Upper lobe of left lung (tissue), 6 donors: ENCODE data around the gene CLN5. TPM values are rescaled to one million over a fixed set of nuclear protein-coding genes. Genes with fewer than 3 reads are reported as not detected.

Experiments
- ATAC-seq, 2 donors: fragments of 200-7000 bp; cut with Tn5 transposase; one replicate each; pipeline ENCODE4 v1.9.1; 2022; ENCODE audit warnings: mild to moderate bottlenecking in 2 of 2, moderate library complexity in 2 of 2; ENCODE audit not compliant: low FRiP score in 2 of 2
- DNase-seq, 2 donors: peaks; one replicate each; pipeline ENCODE4 v3.0.0-alpha.2; 2019 to 2020
- H3K27ac ChIP-seq, 4 donors: fragments of 200-600 bp; sonication (generic); one replicate each; pipeline ENCODE4 v1.5.1; 2016 to 2019
- H3K27me3 ChIP-seq, 4 donors: fragments of 200-600 bp; sonication (generic); one replicate each; pipeline ENCODE4 v1.5.1; 2017 to 2019
- H3K36me3 ChIP-seq, 4 donors: fragments of 200-600 bp; sonication (generic); one replicate each; pipeline ENCODE4 v1.5.1; 2016 to 2019
- H3K4me1 ChIP-seq, 4 donors: fragments of 200-600 bp; sonication (generic); one replicate each; pipeline ENCODE4 v1.5.1; 2018 to 2019
- H3K4me3 ChIP-seq, 4 donors: fragments of 200-600 bp; sonication (generic); one replicate each; pipeline ENCODE4 v1.5.1; 2017 to 2019; ENCODE audit warnings: mild to moderate bottlenecking in 2 of 4, moderate library complexity in 1 of 4
- H3K9me3 ChIP-seq, 4 donors: fragments of 200-600 bp; sonication (generic); one replicate each; pipeline ENCODE4 v1.5.1; 2018 to 2019
- CTCF ChIP-seq, 6 experiments: fragments of 450-650 bp in 4 of 6; fragments of 200-600 bp in 2 of 6; sonication (generic) in 2 of 6; IDR thresholded peaks; one replicate each; pipeline ENCODE4 v1.5.1; 2016 to 2019; ENCODE audit warnings: antibody characterized with exemption in 6 of 6
- EP300 ChIP-seq, 4 donors: sonication (generic); formaldehyde crosslinking; IDR thresholded peaks; one replicate each; pipeline ENCODE4 v1.5.1; 2017; ENCODE audit warnings: antibody characterized with exemption in 4 of 4, control low read depth in 2 of 4
- POLR2A ChIP-seq, 4 donors: fragments of 450-650 bp; IDR thresholded peaks; one replicate each; pipeline ENCODE4 v1.5.1; 2016 to 2017; ENCODE audit warnings: antibody characterized with exemption in 4 of 4, mild to moderate bottlenecking in 2 of 4
- POLR2AphosphoS5 ChIP-seq, 2 donors: sonication (generic); formaldehyde crosslinking; IDR thresholded peaks; one replicate each; pipeline ENCODE4 v1.5.1; 2017; ENCODE audit warnings: antibody characterized with exemption in 2 of 2
- WGBS, 2 donors: methylation state at CpG; one replicate each; pipeline ENCODE4 v1.1.5; 2017 to 2018; 5-methylcytosine and 5-hydroxymethylcytosine counted together
- total RNA-seq, 6 donors: library from RNA; depleted of rRNA in 4 of 6; stranded (reverse); fragments of >200 nt in 4 of 6; gene quantifications; one replicate each; pipeline versions ENCODE4 v1.1.0 to v1.2.1, GENCODE V29; 2016 to 2021
- donor health status: DM: no; HTN: no; CAD: no; lungs with moderate emphysema.
- donor health status: DM: no; HTN: yes; CAD: no; lungs with severe emphysema.

CLN5 gene
- total RNA-seq, 6 donors from 2014 or later, result 13.0 to 39.5 (median 25.8) TPM

GRCh38 chr13:77029436-77029835 is 37.6 kb downstream of the CLN5 start:
- ATAC-seq, result no peak
- Histone ChIP-seq H3K4me3 (no peak overlapping the region), H3K36me3 (no peaks in the 10 kb centered on the region), H3K27me3 (no peaks in the 10 kb centered on the region), H3K4me1 (peaks cover 10 to 27% (median 14%) of the 10 kb centered on the region in 4 donors), H3K9me3 (no peaks in the 10 kb centered on the region), H3K27ac (no peak overlapping the region)
- no peak for DNase-seq
- 70 to 74% methylated on average over 1 of the region's 1 CpG for WGBS, 2 donors
- TF ChIP-seq POLR2AphosphoS5 (IDR thresholded peaks at IDR 0.05) (no peak), EP300 (IDR thresholded peaks at IDR 0.05) (no peak), POLR2A (IDR thresholded peaks at IDR 0.05) (no peak), CTCF (IDR thresholded peaks at IDR 0.05) (no peak)

GRCh38 chr13:77031656-77032243 is 39.9 kb downstream of the CLN5 start:
- Histone ChIP-seq H3K27me3 (no peaks in the 10 kb centered on the region), H3K4me3 (no peak overlapping the region), H3K27ac (no peak overlapping the region), H3K9me3 (no peaks in the 10 kb centered on the region), H3K4me1 (peaks cover 0 to 9% (median 4%) of the 10 kb centered on the region in 4 donors), H3K36me3 (no peaks in the 10 kb centered on the region)
- DNase-seq (no peak), ATAC-seq (no peak)
- TF ChIP-seq POLR2A (IDR thresholded peaks at IDR 0.05), result no peak
- no peak for TF ChIP-seq CTCF (IDR thresholded peaks at IDR 0.05)
- no peak for TF ChIP-seq POLR2AphosphoS5 (IDR thresholded peaks at IDR 0.05)
- TF ChIP-seq EP300 (IDR thresholded peaks at IDR 0.05), result no peak
- WGBS, 2 donors, result 93 to 94% methylated on average over 6 of the region's 6 CpGs

- WGBS, 2 donors, result 93 to 95% methylated on average over 4 of the region's 4 CpGs
- TF ChIP-seq CTCF (IDR thresholded peaks at IDR 0.05) (no peak), EP300 (IDR thresholded peaks at IDR 0.05) (no peak), POLR2AphosphoS5 (IDR thresholded peaks at IDR 0.05) (no peak), POLR2A (IDR thresholded peaks at IDR 0.05) (no peak)
These were observed 41.9 kb downstream of the CLN5 start for GRCh38 chr13:77033717-77034302.

DNA sequence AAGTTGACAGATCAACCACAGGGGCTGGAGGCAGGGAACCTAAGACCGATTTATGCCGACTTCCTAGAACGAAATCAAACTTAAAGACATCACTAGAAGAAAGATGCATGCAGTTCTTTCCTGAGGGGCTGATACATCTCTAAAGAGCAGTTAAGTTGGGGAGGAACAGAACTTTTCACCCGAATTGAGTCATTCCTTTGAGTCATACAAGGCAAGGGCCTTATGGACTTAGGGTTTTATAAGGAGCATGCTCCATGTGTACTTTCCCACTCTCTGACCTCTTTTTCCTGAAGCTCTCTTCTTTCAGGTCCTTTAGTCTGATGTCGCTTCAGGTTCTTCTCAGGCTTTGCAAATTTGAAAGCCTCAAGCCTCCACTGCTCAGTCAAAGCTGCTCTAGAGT is 43.0 kb downstream of the CLN5 start:
- Histone ChIP-seq H3K9me3 (no peaks in the 10 kb centered on the region), H3K4me3 (no peak overlapping the region), H3K36me3 (no peaks in the 10 kb centered on the region), H3K4me1 (no peaks in the 10 kb centered on the region), H3K27me3 (no peaks in the 10 kb centered on the region), H3K27ac (no peak overlapping the region)
- WGBS, 2 donors, result 92 to 96% methylated on average over 5 of the region's 5 CpGs
- ATAC-seq, result no peak
- no peak for TF ChIP-seq POLR2AphosphoS5 (IDR thresholded peaks at IDR 0.05)
- TF ChIP-seq CTCF (IDR thresholded peaks at IDR 0.05), result no peak
- DNase-seq, result no peak

More at GRCh38 chr13:77033717-77034302, 41.9 kb downstream of the CLN5 start:
- Histone ChIP-seq H3K27me3 (no peaks in the 10 kb centered on the region), H3K27ac (no peak overlapping the region), H3K4me3 (no peak overlapping the region), H3K9me3 (no peaks in the 10 kb centered on the region), H3K4me1 (no peaks in the 10 kb centered on the region), H3K36me3 (no peaks in the 10 kb centered on the region)
- ATAC-seq (no peak), DNase-seq (no peak)

DNA sequence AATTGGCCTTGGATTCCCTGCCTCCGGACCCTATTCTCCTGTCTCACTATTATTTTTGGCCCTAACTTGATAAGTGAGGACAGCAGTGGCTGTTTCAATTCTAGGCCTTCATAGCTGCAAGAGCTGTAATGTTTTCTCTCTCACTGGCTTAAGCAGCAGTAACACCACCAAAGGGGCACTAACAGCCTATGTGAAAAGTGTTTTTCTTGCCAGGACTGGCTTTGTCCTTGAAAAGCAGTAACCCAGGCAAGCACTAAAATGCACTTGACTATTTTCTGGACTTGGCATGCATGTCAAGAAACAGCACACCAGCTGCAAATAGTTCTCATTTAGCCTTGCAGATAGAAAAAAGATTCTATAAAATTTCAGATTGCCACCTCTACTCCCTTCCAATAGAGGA is 44.4 kb downstream of the CLN5 start:
- no peak for ATAC-seq
- WGBS, 2 donors, result 69 to 95% methylated on average over 1 of the region's 1 CpG
- Histone ChIP-seq H3K27ac (no peak overlapping the region), H3K4me1 (no peaks in the 10 kb centered on the region), H3K27me3 (no peaks in the 10 kb centered on the region), H3K36me3 (no peaks in the 10 kb centered on the region), H3K4me3 (no peak overlapping the region), H3K9me3 (no peaks in the 10 kb centered on the region)
- DNase-seq, result no peak
- no peak for TF ChIP-seq CTCF (IDR thresholded peaks at IDR 0.05)
- TF ChIP-seq POLR2AphosphoS5 (IDR thresholded peaks at IDR 0.05), result no peak
- no peak for TF ChIP-seq POLR2A (IDR thresholded peaks at IDR 0.05)
- no peak for TF ChIP-seq EP300 (IDR thresholded peaks at IDR 0.05)
